ENCODE measurements around the gene SERPINB6. TPM values are rescaled to one million over a fixed set of nuclear protein-coding genes. Genes with fewer than 3 reads are reported as not detected.
"Not testable (repeated sequence)": the region's sequence is repeated elsewhere in the genome, so short reads cannot be mapped to it uniquely, and the experiment has no call there.

The SERPINB6 gene
- polyA plus RNA-seq, 1 experiment: 89.6 TPM

DNA sequence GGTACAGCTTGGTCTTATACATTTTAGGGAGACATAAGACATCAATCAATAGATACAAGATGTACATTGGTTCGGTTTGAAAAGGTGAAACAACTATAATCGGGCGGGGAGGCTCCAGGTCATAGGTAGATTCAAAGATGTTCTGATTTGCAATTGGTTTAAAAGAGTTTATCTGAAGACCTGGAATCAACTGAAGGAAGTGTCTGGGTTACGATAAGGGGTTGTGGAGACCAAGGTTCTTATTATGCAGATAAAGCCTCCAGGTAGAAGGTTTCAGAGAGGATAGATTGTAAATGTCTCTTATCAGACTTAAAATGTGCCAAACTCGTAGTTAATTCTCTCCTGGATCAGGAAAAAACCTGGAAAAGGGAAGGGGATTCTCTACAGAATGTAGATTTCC lies 5.9 kb upstream of the SERPINB6 start:
- POLR2A ChIA-PET: no interaction called here
- Histone ChIP-seq H3K27me3 (ENCODE audit: control insufficient read depth, insufficient read depth, low read length) (no peaks in the 10 kb centered on the region), H3K36me3 (ENCODE audit: control insufficient read depth, insufficient read depth, low read length) (no peaks in the 10 kb centered on the region), H3K4me3 (ENCODE audit: low read depth, low read length) (no peak overlapping the region)
- no peak for DNase-seq (ENCODE audit: low read depth)
- TF ChIP-seq CTCF (IDR thresholded peaks at IDR 0.05; ENCODE audit: insufficient read depth, low read depth, low read length): no peak
- CTCF ChIA-PET: interaction anchor here (1.3 to 4.0 kb wide), 2 partner anchors 17 to 25 kb away, joined by 3 to 16 read pairs; no protein-coding TSS in a partner anchor

- no peak for TF ChIP-seq CTCF (IDR thresholded peaks at IDR 0.05; ENCODE audit: insufficient read depth, low read depth, low read length)
- Histone ChIP-seq H3K27me3 (ENCODE audit: control insufficient read depth, insufficient read depth, low read length) (no peaks in the 10 kb centered on the region), H3K4me3 (ENCODE audit: low read depth, low read length) (no peak overlapping the region), H3K36me3 (ENCODE audit: control insufficient read depth, insufficient read depth, low read length) (no peaks in the 10 kb centered on the region)
- ChIA-PET POLR2A (no interaction called here), CTCF (interaction anchor here (2.4 to 4.4 kb wide), 3 partner anchors 10 to 24 kb away, joined by 8 to 28 read pairs (median 14); no protein-coding TSS in a partner anchor)
- peak; percentile 82 for DNase-seq (ENCODE audit: low read depth)
These were observed 5.3 kb upstream of the SERPINB6 start for GRCh38 chr6:2976571-2977085.

DNA sequence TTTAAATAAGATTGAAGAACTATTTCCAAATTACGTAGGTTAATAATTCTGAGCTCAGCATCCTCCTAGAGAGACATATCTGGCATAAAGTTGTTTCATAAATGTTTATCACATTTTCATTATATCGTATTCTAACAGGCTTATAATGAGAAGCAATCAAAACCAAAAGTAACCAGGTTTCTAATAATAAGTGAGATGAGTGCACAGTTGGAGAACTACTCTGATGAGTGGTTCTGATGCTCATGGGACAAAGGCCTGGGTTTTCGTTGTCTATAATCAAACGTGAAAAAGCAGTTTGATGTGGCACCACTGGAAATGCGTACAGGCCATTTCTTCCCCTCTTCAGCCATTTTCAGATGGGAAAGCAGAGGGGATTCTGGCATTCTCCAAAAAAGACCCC lies 4.7 kb upstream of the SERPINB6 start:
- TF ChIP-seq CTCF (IDR thresholded peaks at IDR 0.05; ENCODE audit: insufficient read depth, low read depth, low read length): no peak
- DNase-seq (ENCODE audit: low read depth): no peak
- ChIA-PET CTCF (interaction anchor here (2.4 to 4.4 kb wide), 3 partner anchors 11 to 24 kb away, joined by 8 to 28 read pairs (median 14); no protein-coding TSS in a partner anchor), POLR2A (no interaction called here)
- Histone ChIP-seq H3K27me3 (ENCODE audit: control insufficient read depth, insufficient read depth, low read length) (no peaks in the 10 kb centered on the region), H3K36me3 (ENCODE audit: control insufficient read depth, insufficient read depth, low read length) (no peaks in the 10 kb centered on the region), H3K4me3 (ENCODE audit: low read depth, low read length) (no peak overlapping the region)

- no peak for DNase-seq (ENCODE audit: low read depth)
- no peak for TF ChIP-seq CTCF (IDR thresholded peaks at IDR 0.05; ENCODE audit: insufficient read depth, low read depth, low read length)
- ChIA-PET POLR2A (no interaction called here), CTCF (interaction anchor here (0.8 to 4.4 kb wide), 4 partner anchors 16 to 41 kb away, joined by 3 to 28 read pairs (median 8); no protein-coding TSS in a partner anchor)
- Histone ChIP-seq H3K27me3 (ENCODE audit: control insufficient read depth, insufficient read depth, low read length) (no peaks in the 10 kb centered on the region), H3K4me3 (ENCODE audit: low read depth, low read length) (no peak overlapping the region), H3K36me3 (ENCODE audit: control insufficient read depth, insufficient read depth, low read length) (no peaks in the 10 kb centered on the region)
These were observed 2.3 kb upstream of the SERPINB6 start for GRCh38 chr6:2973676-2974075.

GRCh38 chr6:2973180-2973579 lies 1.8 kb upstream of the SERPINB6 start:
- CTCF ChIA-PET: interaction anchor here (0.8 to 4.4 kb wide), 3 partner anchors 17 to 41 kb away, joined by 3 to 28 read pairs (median 3); no protein-coding TSS in a partner anchor
- H3K36me3 ChIP-seq (ENCODE audit: control insufficient read depth, insufficient read depth, low read length); DNase-seq (ENCODE audit: low read depth); POLR2A ChIA-PET; H3K27me3 ChIP-seq (ENCODE audit: control insufficient read depth, insufficient read depth, low read length); H3K4me3 ChIP-seq (ENCODE audit: low read depth, low read length): not testable (repeated sequence)

DNA sequence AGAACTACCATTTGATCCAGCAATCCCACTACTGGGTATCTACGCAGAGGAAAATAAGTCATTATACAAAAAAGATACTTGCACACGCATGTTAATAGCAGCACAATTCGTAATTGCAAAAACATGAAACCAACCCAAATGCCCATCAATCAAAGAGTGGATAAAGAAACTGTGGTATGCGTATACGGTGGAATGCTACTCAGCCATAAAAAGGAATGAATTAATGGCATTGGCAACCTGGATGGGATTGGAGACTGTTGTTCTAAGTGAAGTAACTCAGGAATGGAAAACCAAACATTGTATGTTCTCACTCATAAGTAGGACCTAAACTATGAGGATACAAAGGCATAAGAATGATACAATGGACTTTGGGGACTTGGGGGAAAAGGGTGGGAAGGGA lies 1.3 kb upstream of the SERPINB6 start:
- H3K4me3 ChIP-seq (ENCODE audit: low read depth, low read length); POLR2A ChIA-PET: not testable (repeated sequence)

GRCh38 chr6:2972219-2972487 lies 786 bp upstream of the SERPINB6 start:
- CTCF ChIA-PET: interaction anchor here (0.9 to 1.3 kb wide), 5 partner anchors 15 to 40 kb away, joined by 3 to 7 read pairs (median 3); no protein-coding TSS in a partner anchor
- H3K36me3 ChIP-seq (ENCODE audit: control insufficient read depth, insufficient read depth, low read length); DNase-seq (ENCODE audit: low read depth); POLR2A ChIA-PET; H3K27me3 ChIP-seq (ENCODE audit: control insufficient read depth, insufficient read depth, low read length): not testable (repeated sequence)
- peak overlapping the region; percentile 63 for H3K4me3 ChIP-seq (ENCODE audit: low read depth, low read length)

More for the DNA sequence above, 1.3 kb upstream of the SERPINB6 start:
- CTCF ChIA-PET: interaction anchor here (4.4 kb wide), 1 partner anchor 17 kb away, joined by 28 read pairs; no protein-coding TSS in a partner anchor
- H3K36me3 ChIP-seq (ENCODE audit: control insufficient read depth, insufficient read depth, low read length); H3K27me3 ChIP-seq (ENCODE audit: control insufficient read depth, insufficient read depth, low read length); DNase-seq (ENCODE audit: low read depth): not testable (repeated sequence)
